HG02852 (cell line): ENCODE data around the gene EPB41L3.
"Not testable (repeated sequence)": the region's sequence is repeated elsewhere in the genome, so short reads cannot be mapped to it uniquely, and the experiment has no call there.

Experiments
- ATAC-seq: cut with Tn5 transposase; IDR thresholded peaks from one replicate; pipeline ENCODE4 v1.9.1; 2021; ENCODE audit warnings: mild to moderate bottlenecking, moderate library complexity; ENCODE audit not compliant: unreplicated experiment

EPB41L3 gene

GRCh38 chr18:5543773-5544389, at the start of gene EPB41L3:
TSS of gene EPB41L3 (minus strand) at chr18:5543997. CDS start at chr18:5489183, 54,814 bp downstream.
- no peak for ATAC-seq

GRCh38 chr18:5588529-5588928, 44.7 kb upstream of the EPB41L3 start:
- ATAC-seq, result no peak

- no peak for ATAC-seq
Measured at GRCh38 chr18:5585653-5586052, 41.9 kb upstream of the EPB41L3 start.

DNA sequence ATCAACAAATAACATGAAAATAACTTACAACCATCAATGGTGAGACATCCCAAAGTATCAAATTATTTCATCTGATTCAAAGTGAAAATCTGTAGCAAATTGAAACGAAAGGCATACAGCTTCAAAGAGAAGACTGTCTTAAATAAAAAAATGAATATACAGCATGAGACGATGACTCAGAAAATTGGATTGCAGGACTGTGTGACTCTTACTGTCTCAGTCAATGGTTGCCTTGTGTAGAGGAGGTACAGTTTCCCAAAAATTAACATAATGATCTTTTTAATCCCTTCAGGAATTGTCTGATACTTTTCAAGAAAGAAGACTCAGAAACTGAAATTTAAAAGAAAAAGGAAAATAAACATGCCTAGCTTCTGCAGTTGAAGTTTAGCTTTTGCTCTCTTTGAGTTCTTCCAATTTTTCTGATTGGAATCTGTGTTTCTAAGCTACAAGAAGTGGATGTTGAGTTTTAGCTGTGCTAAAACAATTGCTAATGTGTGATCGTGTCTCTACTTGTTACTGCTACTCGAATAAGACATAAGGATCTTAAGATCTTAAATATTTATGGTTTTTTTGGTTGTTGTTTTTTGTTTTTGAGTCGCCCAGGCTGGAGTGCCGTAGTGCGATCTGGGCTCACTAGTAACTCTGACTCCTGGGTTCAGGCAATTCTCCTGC, 41.1 kb upstream of the EPB41L3 start:
- no peak for ATAC-seq

- ATAC-seq, result no peak
Measured at GRCh38 chr18:5582849-5583681, 39.3 kb upstream of the EPB41L3 start.

GRCh38 chr18:5582076-5582475, 38.3 kb upstream of the EPB41L3 start:
- ATAC-seq, result no peak

GRCh38 chr18:5574843-5575242, 31.0 kb upstream of the EPB41L3 start:
- ATAC-seq, result no peak

DNA sequence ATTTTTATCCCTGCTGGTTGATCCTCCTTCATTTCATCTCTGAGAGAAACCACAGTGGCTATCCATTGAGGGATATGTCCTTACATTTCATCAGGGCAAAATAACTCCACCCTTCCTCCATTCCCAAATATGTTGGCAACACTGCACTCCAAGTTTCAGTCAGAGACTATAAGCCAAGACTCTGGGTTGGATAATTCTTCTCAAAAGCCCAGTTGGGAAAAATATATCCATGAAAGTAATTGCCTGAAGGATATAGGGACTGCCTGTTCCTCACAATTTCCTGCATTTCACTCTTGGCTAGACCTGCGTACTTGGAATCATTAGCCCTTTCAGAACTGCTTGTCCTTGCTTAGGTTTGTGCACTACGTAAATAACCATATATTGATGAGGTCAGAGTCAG, 27.9 kb upstream of the EPB41L3 start:
- ATAC-seq, result no peak

DNA sequence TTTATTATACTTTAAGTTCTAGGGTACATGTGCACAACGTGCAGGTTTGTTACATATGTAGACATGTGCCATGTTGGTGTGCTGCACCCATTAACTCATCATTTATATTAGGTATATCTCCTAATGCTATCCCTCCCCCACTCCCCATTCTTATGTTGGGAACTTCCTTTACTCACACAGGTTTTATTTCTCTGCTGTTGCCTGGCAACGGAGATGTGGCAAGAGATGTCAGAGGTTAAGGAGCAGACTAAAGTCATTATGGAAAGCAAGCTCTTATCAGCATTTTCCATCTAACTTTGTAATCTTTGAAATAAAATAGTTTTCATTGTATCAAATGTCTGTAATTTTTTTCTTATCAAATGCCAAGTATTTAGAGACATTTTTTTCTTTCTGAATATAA, 26.8 kb upstream of the EPB41L3 start:
- ATAC-seq, result not testable (repeated sequence)

GRCh38 chr18:5568416-5568815, 24.6 kb upstream of the EPB41L3 start:
- ATAC-seq, result no peak

- ATAC-seq, result no peak
Measured at GRCh38 chr18:5558851-5559250, 15.1 kb upstream of the EPB41L3 start.

DNA sequence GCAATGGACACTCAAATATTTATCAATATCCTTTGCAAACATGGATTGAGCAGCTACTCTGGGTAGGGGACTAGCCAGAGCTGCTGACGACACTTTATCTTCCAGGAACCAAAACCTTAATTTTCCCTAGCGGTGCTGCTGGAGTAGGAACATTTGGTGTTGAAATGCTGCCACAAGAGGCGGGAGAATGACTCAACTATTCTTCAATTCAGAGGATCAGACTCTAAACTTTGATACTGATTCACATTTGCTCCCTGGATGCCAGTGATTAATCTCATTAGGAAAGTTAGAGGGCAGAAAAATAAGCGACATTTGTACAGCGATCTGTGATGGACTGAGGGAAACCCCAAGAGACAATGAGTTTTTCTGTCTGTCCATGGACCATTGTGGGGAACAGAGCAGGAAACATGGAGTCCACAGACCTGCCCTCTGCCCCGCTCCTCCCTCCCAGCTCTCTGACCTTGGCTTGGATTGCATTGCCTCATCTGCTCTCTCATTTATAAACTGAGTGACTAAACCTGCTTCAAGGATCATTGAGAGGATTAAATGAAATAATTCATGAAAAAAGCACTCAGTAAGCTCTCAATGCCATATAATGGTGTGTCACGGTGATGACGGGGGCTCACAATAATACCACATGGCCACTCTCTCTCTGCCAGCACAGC, 12.6 kb upstream of the EPB41L3 start:
- ATAC-seq, result no peak

- no peak for ATAC-seq
Measured at GRCh38 chr18:5554629-5555028, 10.8 kb upstream of the EPB41L3 start.

DNA sequence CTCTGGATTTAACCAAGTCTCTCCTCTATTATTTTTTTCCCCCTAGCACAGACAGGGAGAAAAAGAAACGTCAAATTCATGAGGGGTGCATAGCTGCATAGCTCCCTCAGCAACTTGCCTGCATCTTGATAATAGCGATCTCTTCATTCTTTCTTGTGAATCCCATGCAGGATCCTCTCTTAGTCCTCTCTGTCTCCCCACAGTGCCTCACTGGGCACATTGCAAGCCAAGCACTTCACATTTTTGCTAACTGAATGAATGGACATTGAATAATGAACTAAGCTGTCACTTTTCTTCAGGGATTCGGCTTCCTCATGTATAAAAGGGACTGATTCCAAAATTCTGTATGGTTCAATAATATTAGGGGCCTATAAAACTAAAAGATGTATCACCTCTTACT, 2.9 kb upstream of the EPB41L3 start:
- no peak for ATAC-seq

DNA sequence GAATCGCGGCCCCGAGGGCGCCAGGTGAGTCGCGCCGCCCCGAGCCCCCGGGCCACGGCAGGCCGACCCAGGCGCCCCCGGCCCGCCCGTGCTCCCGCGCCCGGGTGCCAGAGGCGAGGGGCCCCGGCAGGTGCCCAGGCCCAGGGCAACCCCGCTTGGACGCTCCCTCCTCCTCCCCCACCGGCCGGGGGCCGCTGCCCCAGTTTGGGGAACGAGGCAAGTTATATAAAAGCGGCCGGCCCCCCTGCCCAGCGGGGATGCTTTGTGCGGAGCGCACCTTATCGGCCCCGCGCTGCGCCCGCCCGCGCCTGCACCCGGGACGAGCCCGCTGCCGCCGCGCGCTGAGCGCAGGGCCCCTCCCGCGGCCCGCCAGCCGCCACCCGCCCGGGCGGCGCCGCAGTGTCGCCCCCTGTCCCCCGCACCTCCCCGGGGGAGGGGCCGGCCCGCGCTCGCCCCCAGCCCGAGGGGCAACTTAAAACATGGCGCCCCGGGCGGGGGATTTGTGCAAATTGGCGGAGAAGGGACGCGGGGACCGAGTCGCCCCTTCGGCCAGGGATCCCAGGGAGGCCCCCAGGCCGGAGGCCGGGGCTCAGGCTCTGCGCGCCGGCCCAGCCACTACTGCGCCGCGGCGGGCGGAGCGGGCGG, 639 bp downstream of the EPB41L3 start:
- ATAC-seq, result no peak

GRCh38 chr18:5542515-5543035, 1.2 kb downstream of the EPB41L3 start:
- no peak for ATAC-seq

- ATAC-seq, result no peak
Measured at GRCh38 chr18:5541644-5542043, 2.2 kb downstream of the EPB41L3 start.

DNA sequence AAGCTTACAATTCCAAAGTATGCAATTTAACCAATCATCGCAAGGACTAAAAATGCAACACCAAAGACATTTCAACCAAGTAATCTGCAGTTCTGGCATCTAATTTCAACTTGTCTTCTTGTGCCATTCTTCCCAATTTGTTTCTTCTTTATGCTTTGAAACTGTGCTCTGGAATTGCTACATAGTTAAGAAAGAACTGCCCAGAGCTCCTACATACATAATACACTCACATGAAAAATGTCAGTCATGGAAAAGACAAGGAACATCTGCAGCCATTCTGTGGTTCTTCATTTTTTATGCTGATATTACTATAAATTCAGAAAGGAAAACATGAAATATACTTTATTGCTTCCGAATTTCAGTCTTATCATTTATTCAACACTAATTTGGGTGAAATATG, 4.4 kb downstream of the EPB41L3 start:
- ATAC-seq, result no peak

DNA sequence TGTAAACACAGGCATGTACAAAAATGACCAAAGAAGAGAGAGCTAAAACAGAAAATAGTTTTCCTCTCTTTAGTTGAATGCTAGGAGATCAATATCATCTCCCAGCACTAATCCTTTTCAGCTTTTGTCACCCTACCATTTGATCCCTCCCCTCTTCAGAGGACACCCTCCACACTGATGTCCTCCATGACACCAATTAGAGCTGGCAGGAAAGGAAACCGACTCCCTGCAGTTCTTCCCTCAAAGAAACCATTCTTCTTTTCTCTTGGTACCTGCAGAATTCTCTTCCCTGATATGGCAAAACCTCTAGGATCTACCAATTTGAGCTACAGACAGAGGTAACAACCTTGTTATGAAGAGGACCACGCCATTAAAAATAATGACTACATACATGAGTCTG, 5.3 kb downstream of the EPB41L3 start:
- ATAC-seq, result no peak

- no peak for ATAC-seq
Measured at GRCh38 chr18:5537860-5538259, 5.9 kb downstream of the EPB41L3 start.

- no peak for ATAC-seq
Measured at GRCh38 chr18:5534845-5535244, 9.0 kb downstream of the EPB41L3 start.
